ENCODE measurements around the gene RAB37. TPM values are rescaled to one million over a fixed set of nuclear protein-coding genes. Genes with fewer than 3 reads are reported as not detected.

RAB37 gene
- total and polyA plus RNA-seq, 3 experiments from 2014 or later = 5.8 to 125 (median 6.0) TPM

- POLR2A ChIA-PET = interaction anchor here (0.9 kb wide), 1 partner anchor 10 kb away, joined by 3 read pairs; no protein-coding TSS in a partner anchor
Measured at GRCh38 chr17:74764751-74765286, 27.8 kb downstream of the RAB37 start.

GRCh38 chr17:74766413-74766812, 29.4 kb downstream of the RAB37 start:
- H3K27me3 Mint-ChIP-seq = peaks cover 0 to 2% of the 10 kb centered on the region in 2 donors
- Histone ChIP-seq H3K9me3 (ENCODE audit: low read length) (no peaks in the 10 kb centered on the region), H3K4me1 (ENCODE audit: insufficient read depth, low read length) (peaks cover 38% of the 10 kb centered on the region), H3K27me3 (ENCODE audit: insufficient read depth, low read length, poor library complexity, severe bottlenecking) (no peaks in the 10 kb centered on the region), H3K36me3 (ENCODE audit: insufficient read depth, low read length) (peaks cover 63% of the 10 kb centered on the region), H3K4me3 (ENCODE audit: low read length) (no peak overlapping the region), H3K27ac (ENCODE audit: low read depth, low read length) (no peak overlapping the region)
- H3K4me1 Mint-ChIP-seq = peaks cover 35 to 56% (median 39%) of the 10 kb centered on the region in 3 donors
- peaks cover 0 to 85% (median 11%) of the 10 kb centered on the region in 3 donors for H3K36me3 Mint-ChIP-seq
- H3K27ac Mint-ChIP-seq = peak overlapping the region in 3 of 8 donors; percentile 53 to 82 (median 61)
- no peak for DNase-seq
- no peak overlapping the region for H3K4me3 Mint-ChIP-seq
- ChIA-PET POLR2A (interaction anchor here (0.9 to 1.4 kb wide), 2 partner anchors 10 to 15 kb away, joined by 3 to 5 read pairs; partner anchors contain the start of gene NAT9), CTCF (interaction anchor here (0.9 to 2.4 kb wide), 4 partner anchors 17 to 109 kb away, joined by 3 to 9 read pairs (median 6); no protein-coding TSS in a partner anchor)
- H3K9me3 Mint-ChIP-seq = no peaks in the 10 kb centered on the region

More at GRCh38 chr17:74764751-74765286, 27.8 kb downstream of the RAB37 start:
- Histone ChIP-seq H3K36me3 (ENCODE audit: insufficient read depth, low read length) (peaks cover 51% of the 10 kb centered on the region), H3K9me3 (ENCODE audit: low read length) (no peaks in the 10 kb centered on the region), H3K27me3 (ENCODE audit: insufficient read depth, low read length, poor library complexity, severe bottlenecking) (no peaks in the 10 kb centered on the region), H3K4me3 (ENCODE audit: low read length) (no peak overlapping the region), H3K27ac (ENCODE audit: low read depth, low read length) (no peak overlapping the region), H3K4me1 (ENCODE audit: insufficient read depth, low read length) (peaks cover 40% of the 10 kb centered on the region)
- CTCF ChIA-PET = interaction anchor here (1.1 to 1.2 kb wide), 2 partner anchors 20 to 107 kb away, joined by 4 to 5 read pairs; no protein-coding TSS in a partner anchor
- H3K4me3 Mint-ChIP-seq = no peak overlapping the region
- no peak for DNase-seq
- H3K36me3 Mint-ChIP-seq = peaks cover 0 to 77% (median 9%) of the 10 kb centered on the region in 3 donors
- peak overlapping the region in 4 of 8 donors; percentile 58 to 92 (median 72) for H3K27ac Mint-ChIP-seq
- H3K4me1 Mint-ChIP-seq = peaks cover 40 to 60% (median 44%) of the 10 kb centered on the region in 3 donors
- H3K9me3 Mint-ChIP-seq = no peaks in the 10 kb centered on the region
- no peaks in the 10 kb centered on the region for H3K27me3 Mint-ChIP-seq

GRCh38 chr17:74767111-74767516, 30.1 kb downstream of the RAB37 start:
- ChIA-PET CTCF (interaction anchor here (0.9 to 2.4 kb wide), 6 partner anchors 8 to 110 kb away, joined by 3 to 9 read pairs (median 4); partner anchors contain the start of gene RAB37), POLR2A (interaction anchor here (1.4 kb wide), 1 partner anchor 16 kb away, joined by 5 read pairs; no protein-coding TSS in a partner anchor)
- H3K36me3 ChIP-seq (ENCODE audit: insufficient read depth, low read length) = peaks cover 63% of the 10 kb centered on the region
- Mint-ChIP-seq H3K9me3 (no peaks in the 10 kb centered on the region), H3K27ac (peak overlapping the region in 4 of 8 donors; percentile 36 to 68 (median 54)), H3K27me3 (peaks cover 0 to 2% of the 10 kb centered on the region in 2 donors), H3K36me3 (peaks cover 0 to 86% (median 11%) of the 10 kb centered on the region in 3 donors), H3K4me3 (no peak overlapping the region), H3K4me1 (peaks cover 37 to 54% (median 37%) of the 10 kb centered on the region in 3 donors)
- no peaks in the 10 kb centered on the region for H3K27me3 ChIP-seq (ENCODE audit: insufficient read depth, low read length, poor library complexity, severe bottlenecking)
- H3K27ac ChIP-seq (ENCODE audit: low read depth, low read length) = no peak overlapping the region
- peaks cover 31% of the 10 kb centered on the region for H3K4me1 ChIP-seq (ENCODE audit: insufficient read depth, low read length)
- H3K4me3 ChIP-seq (ENCODE audit: low read length) = no peak overlapping the region
- DNase-seq = no peak
- H3K9me3 ChIP-seq (ENCODE audit: low read length) = no peaks in the 10 kb centered on the region

- H3K27me3 Mint-ChIP-seq = peaks cover 0 to 2% of the 10 kb centered on the region in 2 donors
- no peaks in the 10 kb centered on the region for H3K27me3 ChIP-seq (ENCODE audit: insufficient read depth, low read length, poor library complexity, severe bottlenecking)
- H3K36me3 Mint-ChIP-seq = peaks cover 0 to 90% (median 11%) of the 10 kb centered on the region in 3 donors
- H3K27ac Mint-ChIP-seq = peak overlapping the region; percentile 37 to 96 (median 67)
- H3K9me3 ChIP-seq (ENCODE audit: low read length) = no peaks in the 10 kb centered on the region
- peaks cover 22% of the 10 kb centered on the region for H3K4me1 ChIP-seq (ENCODE audit: insufficient read depth, low read length)
- ChIA-PET POLR2A (no interaction called here), CTCF (interaction anchor here (1.1 to 2.4 kb wide), 5 partner anchors 9 to 32 kb away, joined by 3 to 9 read pairs (median 5); partner anchors contain the start of gene RAB37)
- H3K36me3 ChIP-seq (ENCODE audit: insufficient read depth, low read length) = peaks cover 73% of the 10 kb centered on the region
- H3K4me1 Mint-ChIP-seq = peaks cover 37 to 57% (median 42%) of the 10 kb centered on the region in 3 donors
- no peaks in the 10 kb centered on the region for H3K9me3 Mint-ChIP-seq
- no peak overlapping the region for H3K4me3 Mint-ChIP-seq
- H3K27ac ChIP-seq (ENCODE audit: low read depth, low read length) = no peak overlapping the region
- no peak overlapping the region for H3K4me3 ChIP-seq (ENCODE audit: low read length)
- DNase-seq = no peak
Measured at GRCh38 chr17:74768069-74768762, 31.2 kb downstream of the RAB37 start.

- Histone ChIP-seq H3K27me3 (ENCODE audit: insufficient read depth, low read length, poor library complexity, severe bottlenecking) (no peaks in the 10 kb centered on the region), H3K27ac (ENCODE audit: low read depth, low read length) (no peak overlapping the region), H3K4me1 (ENCODE audit: insufficient read depth, low read length) (peaks cover 18% of the 10 kb centered on the region), H3K4me3 (ENCODE audit: low read length) (no peak overlapping the region), H3K9me3 (ENCODE audit: low read length) (no peaks in the 10 kb centered on the region), H3K36me3 (ENCODE audit: insufficient read depth, low read length) (peaks cover 68% of the 10 kb centered on the region)
- CTCF ChIA-PET = interaction anchor here (1.3 to 13.7 kb wide), 8 partner anchors 11 to 111 kb away, joined by 7 to 214 read pairs (median 26); partner anchors contain the start of genes NHERF1 and RAB37
- Mint-ChIP-seq H3K27ac (peak overlapping the region in 7 of 8 donors; percentile 26 to 88 (median 40)), H3K36me3 (peaks cover 0 to 89% (median 11%) of the 10 kb centered on the region in 3 donors), H3K9me3 (no peaks in the 10 kb centered on the region), H3K4me1 (peaks cover 37 to 59% (median 45%) of the 10 kb centered on the region in 3 donors), H3K27me3 (peaks cover 0 to 2% of the 10 kb centered on the region in 2 donors), H3K4me3 (no peak overlapping the region)
- POLR2A ChIA-PET = no interaction called here
- no peak for DNase-seq
Measured at GRCh38 chr17:74768763-74769114, 31.7 kb downstream of the RAB37 start.

- Histone ChIP-seq H3K4me1 (ENCODE audit: insufficient read depth, low read length) (peaks cover 18% of the 10 kb centered on the region), H3K36me3 (ENCODE audit: insufficient read depth, low read length) (peaks cover 68% of the 10 kb centered on the region), H3K27ac (ENCODE audit: low read depth, low read length) (no peak overlapping the region), H3K9me3 (ENCODE audit: low read length) (no peaks in the 10 kb centered on the region), H3K4me3 (ENCODE audit: low read length) (no peak overlapping the region), H3K27me3 (ENCODE audit: insufficient read depth, low read length, poor library complexity, severe bottlenecking) (no peaks in the 10 kb centered on the region)
- peak overlapping the region in 7 of 8 donors; percentile 36 to 88 (median 58) for H3K27ac Mint-ChIP-seq
- peaks cover 0 to 2% of the 10 kb centered on the region in 2 donors for H3K27me3 Mint-ChIP-seq
- H3K4me1 Mint-ChIP-seq = peaks cover 37 to 60% (median 50%) of the 10 kb centered on the region in 3 donors
- peaks cover 0 to 89% (median 13%) of the 10 kb centered on the region in 3 donors for H3K36me3 Mint-ChIP-seq
- no peaks in the 10 kb centered on the region for H3K9me3 Mint-ChIP-seq
- peak overlapping the region in 1 of 7 donors; percentile 65 for H3K4me3 Mint-ChIP-seq
- no peak for DNase-seq
- CTCF ChIA-PET = interaction anchor here (0.8 to 13.7 kb wide), 9 partner anchors 11 to 112 kb away, joined by 3 to 214 read pairs (median 22); partner anchors contain the start of genes NHERF1 and RAB37
- POLR2A ChIA-PET = interaction anchor here (1.0 to 3.3 kb wide), 2 partner anchors 9 to 19 kb away, joined by 3 to 22 read pairs; no protein-coding TSS in a partner anchor
Measured at GRCh38 chr17:74769266-74769855, 32.3 kb downstream of the RAB37 start.

GRCh38 chr17:74769856-74770497, 32.9 kb downstream of the RAB37 start:
- peaks cover 68% of the 10 kb centered on the region for H3K36me3 ChIP-seq (ENCODE audit: insufficient read depth, low read length)
- Mint-ChIP-seq H3K27ac (peak overlapping the region; percentile 65 to 99 (median 80)), H3K4me3 (peak overlapping the region in 1 of 7 donors; percentile 83), H3K36me3 (peaks cover 0 to 83% (median 13%) of the 10 kb centered on the region in 3 donors), H3K4me1 (peaks cover 35 to 57% (median 50%) of the 10 kb centered on the region in 3 donors), H3K27me3 (peaks cover 0 to 2% of the 10 kb centered on the region in 2 donors), H3K9me3 (no peaks in the 10 kb centered on the region)
- no peak overlapping the region for H3K27ac ChIP-seq (ENCODE audit: low read depth, low read length)
- no peak overlapping the region for H3K4me3 ChIP-seq (ENCODE audit: low read length)
- no peaks in the 10 kb centered on the region for H3K9me3 ChIP-seq (ENCODE audit: low read length)
- ChIA-PET POLR2A (interaction anchor here (0.6 to 3.3 kb wide), 9 partner anchors 10 to 113 kb away, joined by 3 to 22 read pairs (median 5); partner anchors contain the start of gene RAB37), CTCF (interaction anchor here (0.8 to 13.7 kb wide), 11 partner anchors 10 to 113 kb away, joined by 3 to 214 read pairs (median 22); partner anchors contain the start of genes NHERF1 and RAB37)
- no peaks in the 10 kb centered on the region for H3K27me3 ChIP-seq (ENCODE audit: insufficient read depth, low read length, poor library complexity, severe bottlenecking)
- H3K4me1 ChIP-seq (ENCODE audit: insufficient read depth, low read length) = peaks cover 19% of the 10 kb centered on the region
- DNase-seq = no peak
